ENCODE data around the gene MXD1.

DNA sequence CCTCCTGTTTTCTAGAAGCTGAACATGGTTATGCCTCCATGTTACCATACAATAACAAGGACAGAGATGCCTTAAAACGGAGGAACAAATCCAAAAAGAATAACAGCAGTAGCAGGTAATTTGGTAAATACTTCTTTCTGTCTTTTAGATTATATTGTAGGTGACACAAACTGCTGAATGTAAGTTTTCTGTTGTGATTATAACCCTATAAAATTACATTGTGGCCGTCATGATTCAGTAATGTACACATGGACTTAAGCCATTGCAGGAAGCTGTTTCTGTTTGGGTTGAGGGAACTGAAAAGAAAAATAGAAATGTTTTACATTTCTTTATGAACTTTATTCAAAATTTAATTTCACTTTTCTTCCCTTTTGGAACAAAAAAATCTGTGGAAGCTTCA lies 1.2 kb downstream of the MXD1 start:
- no peak for TF ChIP-seq CTCF (IDR thresholded peaks at IDR 0.05; ENCODE audit: extremely low read depth in 1 of 2, insufficient read depth in 1 of 2, low read depth in 1 of 2, low read length in 2 of 2)
- TF ChIP-seq POLR2A (IDR thresholded peaks at IDR 0.05; ENCODE audit: low read depth, low read length) = no peak
- TF ChIP-seq POLR2AphosphoS5 (IDR thresholded peaks at IDR 0.05; ENCODE audit: insufficient read depth, low read depth, low read length) = no peak
- no peak for TF ChIP-seq FOS (IDR thresholded peaks at IDR 0.05; ENCODE audit: borderline replicate concordance, insufficient read depth, low read length)
- TF ChIP-seq EZH2 (IDR thresholded peaks at IDR 0.05; ENCODE audit: borderline replicate concordance, low read depth, low read length, severe bottlenecking) = no peak
- no peak for TF ChIP-seq JUN (IDR thresholded peaks at IDR 0.05; ENCODE audit: borderline replicate concordance, insufficient read depth, insufficient read length, low read depth)
- no peak for TF ChIP-seq MAX (IDR thresholded peaks at IDR 0.05; ENCODE audit: insufficient read depth, insufficient read length)
- TF ChIP-seq GATA2 (IDR thresholded peaks at IDR 0.05; ENCODE audit: insufficient read depth, insufficient read length, low read depth, low read length) = no peak

Data from endothelial cell of umbilical vein (primary cell).